ENCODE results near the gene MTMR1.

MTMR1 gene

GRCh38 chrX:150663073-150663472, 30.1 kb upstream of the MTMR1 start:
- TF ChIP-seq SIN3A (IDR thresholded peaks at IDR 0.05; ENCODE audit: borderline replicate concordance, insufficient read depth, low read length), result no peak
- TF ChIP-seq POLR2AphosphoS5 (IDR thresholded peaks at IDR 0.05; ENCODE audit: low read depth, low read length), result no peak
- no peak for TF ChIP-seq REST (IDR thresholded peaks at IDR 0.05; ENCODE audit: insufficient read depth in 1 of 2, low read depth in 2 of 2, low read length in 2 of 2)
- TF ChIP-seq TAF1 (IDR thresholded peaks at IDR 0.05; ENCODE audit: borderline replicate concordance, insufficient read depth, low read length), result no peak
- no peak for TF ChIP-seq FOXP2 (optimal IDR thresholded peaks at IDR 0.05; ENCODE audit: borderline replicate concordance, extremely low read depth, extremely low read length, insufficient read depth)

GRCh38 chrX:150664290-150664689, 28.9 kb upstream of the MTMR1 start:
- no peak for TF ChIP-seq POLR2AphosphoS5 (IDR thresholded peaks at IDR 0.05; ENCODE audit: low read depth, low read length)
- TF ChIP-seq REST (IDR thresholded peaks at IDR 0.05; ENCODE audit: insufficient read depth in 1 of 2, low read depth in 2 of 2, low read length in 2 of 2), result no peak
- TF ChIP-seq FOXP2 (optimal IDR thresholded peaks at IDR 0.05; ENCODE audit: borderline replicate concordance, extremely low read depth, extremely low read length, insufficient read depth), result no peak
- no peak for TF ChIP-seq SIN3A (IDR thresholded peaks at IDR 0.05; ENCODE audit: borderline replicate concordance, insufficient read depth, low read length)
- TF ChIP-seq TAF1 (IDR thresholded peaks at IDR 0.05; ENCODE audit: borderline replicate concordance, insufficient read depth, low read length), result no peak

GRCh38 chrX:150676221-150676620, 17.0 kb upstream of the MTMR1 start:
- TF ChIP-seq FOXP2 (optimal IDR thresholded peaks at IDR 0.05; ENCODE audit: borderline replicate concordance, extremely low read depth, extremely low read length, insufficient read depth) (no peak), SIN3A (IDR thresholded peaks at IDR 0.05; ENCODE audit: borderline replicate concordance, insufficient read depth, low read length) (no peak), TAF1 (IDR thresholded peaks at IDR 0.05; ENCODE audit: borderline replicate concordance, insufficient read depth, low read length) (no peak), POLR2AphosphoS5 (IDR thresholded peaks at IDR 0.05; ENCODE audit: low read depth, low read length) (no peak), REST (IDR thresholded peaks at IDR 0.05; ENCODE audit: insufficient read depth in 1 of 2, low read depth in 2 of 2, low read length in 2 of 2) (no peak)

GRCh38 chrX:150680974-150681373, 12.2 kb upstream of the MTMR1 start:
- TF ChIP-seq POLR2AphosphoS5 (IDR thresholded peaks at IDR 0.05; ENCODE audit: low read depth, low read length), result no peak
- no peak for TF ChIP-seq REST (IDR thresholded peaks at IDR 0.05; ENCODE audit: insufficient read depth in 1 of 2, low read depth in 2 of 2, low read length in 2 of 2)
- no peak for TF ChIP-seq FOXP2 (optimal IDR thresholded peaks at IDR 0.05; ENCODE audit: borderline replicate concordance, extremely low read depth, extremely low read length, insufficient read depth)
- no peak for TF ChIP-seq SIN3A (IDR thresholded peaks at IDR 0.05; ENCODE audit: borderline replicate concordance, insufficient read depth, low read length)
- no peak for TF ChIP-seq TAF1 (IDR thresholded peaks at IDR 0.05; ENCODE audit: borderline replicate concordance, insufficient read depth, low read length)

- TF ChIP-seq POLR2AphosphoS5 (IDR thresholded peaks at IDR 0.05; ENCODE audit: low read depth, low read length), result no peak
- no peak for TF ChIP-seq TAF1 (IDR thresholded peaks at IDR 0.05; ENCODE audit: borderline replicate concordance, insufficient read depth, low read length)
- no peak for TF ChIP-seq SIN3A (IDR thresholded peaks at IDR 0.05; ENCODE audit: borderline replicate concordance, insufficient read depth, low read length)
- TF ChIP-seq REST (IDR thresholded peaks at IDR 0.05; ENCODE audit: insufficient read depth in 1 of 2, low read depth in 2 of 2, low read length in 2 of 2), result no peak
- TF ChIP-seq FOXP2 (optimal IDR thresholded peaks at IDR 0.05; ENCODE audit: borderline replicate concordance, extremely low read depth, extremely low read length, insufficient read depth), result no peak
These were observed 10.1 kb upstream of the MTMR1 start for GRCh38 chrX:150683112-150683511.
